Epithelial cell of esophagus (primary cell): ENCODE data around the gene IDH2.
A peak's percentile ranks its signal among the peaks of the same experiment; 100 is the strongest.

Experiments used
- DNase-seq: peaks from one replicate; pipeline ENCODE4 v3.0.0; 2010; ENCODE audit warnings: low read depth
- H3K4me3 ChIP-seq: 2 replicates; pipeline ENCODE4 v1.5.1; 2011; ENCODE audit warnings: mild to moderate bottlenecking, low read length, control low read depth
- CTCF ChIP-seq: IDR thresholded peaks from 2 replicates; pipeline ENCODE4 v1.5.1; 2011; ENCODE audit warnings: low read depth, mild to moderate bottlenecking, low read length, control low read depth, inconsistent platforms; ENCODE audit not compliant: insufficient read depth; ENCODE audit errors: missing control alignments

IDH2 gene

GRCh38 chr15:90047956-90048575, 54.2 kb downstream of the IDH2 start:
- H3K4me3 ChIP-seq, result no peak overlapping the region
- no peak for TF ChIP-seq CTCF
- DNase-seq, result no peak

- H3K4me3 ChIP-seq, result no peak overlapping the region
- peak; percentile 92 for DNase-seq
- no peak for TF ChIP-seq CTCF
Observed at GRCh38 chr15:90046911-90047392, 55.3 kb downstream of the IDH2 start.

- DNase-seq, result no peak
- no peak for TF ChIP-seq CTCF
- H3K4me3 ChIP-seq, result no peak overlapping the region
Observed at GRCh38 chr15:90046289-90046688, 56.0 kb downstream of the IDH2 start.

- H3K4me3 ChIP-seq, result no peak overlapping the region
- DNase-seq, result no peak
- TF ChIP-seq CTCF, result no peak
Observed at GRCh38 chr15:90044916-90045371, 57.3 kb downstream of the IDH2 start.

GRCh38 chr15:90044191-90044590, 58.1 kb downstream of the IDH2 start:
- H3K4me3 ChIP-seq, result no peak overlapping the region
- no peak for TF ChIP-seq CTCF
- no peak for DNase-seq

GRCh38 chr15:90043530-90044010, 58.7 kb downstream of the IDH2 start:
- no peak for TF ChIP-seq CTCF
- H3K4me3 ChIP-seq, result no peak overlapping the region
- DNase-seq, result no peak

- no peak for DNase-seq
- no peak overlapping the region for H3K4me3 ChIP-seq
- no peak for TF ChIP-seq CTCF
Observed at GRCh38 chr15:90042766-90043529, 59.3 kb downstream of the IDH2 start.
